ENCODE results near the gene NT5DC1. TPM values are rescaled to one million over a fixed set of nuclear protein-coding genes. Genes with fewer than 3 reads are reported as not detected.
A peak's percentile ranks its signal among the peaks of the same experiment; 100 is the strongest.
"Not testable (repeated sequence)": the region's sequence is repeated elsewhere in the genome, so short reads cannot be mapped to it uniquely, and the experiment has no call there.

Gene NT5DC1
- total RNA-seq, 1 donor from 2014 or later, result 3.4 TPM

GRCh38 chr6:116094041-116094440 is 6.6 kb upstream of the NT5DC1 start:
- DNase-seq (ENCODE audit: low read depth) (no peak), FAIRE-seq (no peak)
- TF ChIP-seq, protein P1, sequence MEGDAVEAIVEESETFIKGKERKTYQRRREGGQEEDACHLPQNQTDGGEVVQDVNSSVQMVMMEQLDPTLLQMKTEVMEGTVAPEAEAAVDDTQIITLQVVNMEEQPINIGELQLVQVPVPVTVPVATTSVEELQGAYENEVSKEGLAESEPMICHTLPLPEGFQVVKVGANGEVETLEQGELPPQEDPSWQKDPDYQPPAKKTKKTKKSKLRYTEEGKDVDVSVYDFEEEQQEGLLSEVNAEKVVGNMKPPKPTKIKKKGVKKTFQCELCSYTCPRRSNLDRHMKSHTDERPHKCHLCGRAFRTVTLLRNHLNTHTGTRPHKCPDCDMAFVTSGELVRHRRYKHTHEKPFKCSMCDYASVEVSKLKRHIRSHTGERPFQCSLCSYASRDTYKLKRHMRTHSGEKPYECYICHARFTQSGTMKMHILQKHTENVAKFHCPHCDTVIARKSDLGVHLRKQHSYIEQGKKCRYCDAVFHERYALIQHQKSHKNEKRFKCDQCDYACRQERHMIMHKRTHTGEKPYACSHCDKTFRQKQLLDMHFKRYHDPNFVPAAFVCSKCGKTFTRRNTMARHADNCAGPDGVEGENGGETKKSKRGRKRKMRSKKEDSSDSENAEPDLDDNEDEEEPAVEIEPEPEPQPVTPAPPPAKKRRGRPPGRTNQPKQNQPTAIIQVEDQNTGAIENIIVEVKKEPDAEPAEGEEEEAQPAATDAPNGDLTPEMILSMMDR (IDR thresholded peaks at IDR 0.05; ENCODE audit: insufficient read depth, low read length, severe bottlenecking), result no peak
- no peak overlapping the region for H3K4me3 ChIP-seq (ENCODE audit: low read depth, low read length)
- H3K36me3 ChIP-seq (ENCODE audit: control insufficient read depth, insufficient read depth, low read length), result no peaks in the 10 kb centered on the region
- H3K27me3 ChIP-seq (ENCODE audit: control insufficient read depth, insufficient read depth, low read length), result no peaks in the 10 kb centered on the region

DNA sequence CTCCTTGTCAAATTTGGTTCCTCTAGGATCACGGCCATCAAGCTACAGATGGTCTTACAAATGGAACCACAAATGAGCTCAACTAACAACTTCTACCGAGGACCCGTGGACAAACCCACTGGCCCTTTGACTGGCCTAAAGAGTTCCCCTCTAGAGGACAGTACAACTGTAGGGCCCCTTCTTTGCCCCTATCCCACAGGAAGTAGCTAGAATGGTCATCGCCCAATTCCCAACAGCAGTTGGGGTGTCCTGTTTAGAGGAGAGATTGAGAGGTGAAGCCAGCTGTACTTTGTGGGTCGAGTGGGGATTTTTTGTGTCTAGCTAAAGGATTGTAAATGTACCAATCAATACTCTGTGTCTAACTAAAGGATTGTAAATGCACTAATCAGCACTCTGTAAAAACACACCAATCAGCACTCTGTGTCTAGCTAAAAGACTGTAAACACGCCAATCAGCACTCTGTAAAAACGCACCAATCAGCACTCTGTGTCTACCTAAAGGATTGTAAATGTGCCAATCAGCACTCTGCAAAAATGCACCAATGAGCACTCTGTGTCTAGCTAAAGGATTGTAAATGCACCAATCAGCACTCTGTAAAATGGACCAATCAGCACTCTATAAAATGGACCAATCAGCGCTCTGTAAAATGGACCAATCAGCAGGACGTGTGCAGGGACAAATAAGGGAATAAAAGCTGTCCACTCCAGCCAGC is 4.4 kb upstream of the NT5DC1 start:
- H3K36me3 ChIP-seq (ENCODE audit: control insufficient read depth, insufficient read depth, low read length); H3K27me3 ChIP-seq (ENCODE audit: control insufficient read depth, insufficient read depth, low read length); DNase-seq (ENCODE audit: low read depth); H3K4me3 ChIP-seq (ENCODE audit: low read depth, low read length); FAIRE-seq: not testable (repeated sequence)

DNA sequence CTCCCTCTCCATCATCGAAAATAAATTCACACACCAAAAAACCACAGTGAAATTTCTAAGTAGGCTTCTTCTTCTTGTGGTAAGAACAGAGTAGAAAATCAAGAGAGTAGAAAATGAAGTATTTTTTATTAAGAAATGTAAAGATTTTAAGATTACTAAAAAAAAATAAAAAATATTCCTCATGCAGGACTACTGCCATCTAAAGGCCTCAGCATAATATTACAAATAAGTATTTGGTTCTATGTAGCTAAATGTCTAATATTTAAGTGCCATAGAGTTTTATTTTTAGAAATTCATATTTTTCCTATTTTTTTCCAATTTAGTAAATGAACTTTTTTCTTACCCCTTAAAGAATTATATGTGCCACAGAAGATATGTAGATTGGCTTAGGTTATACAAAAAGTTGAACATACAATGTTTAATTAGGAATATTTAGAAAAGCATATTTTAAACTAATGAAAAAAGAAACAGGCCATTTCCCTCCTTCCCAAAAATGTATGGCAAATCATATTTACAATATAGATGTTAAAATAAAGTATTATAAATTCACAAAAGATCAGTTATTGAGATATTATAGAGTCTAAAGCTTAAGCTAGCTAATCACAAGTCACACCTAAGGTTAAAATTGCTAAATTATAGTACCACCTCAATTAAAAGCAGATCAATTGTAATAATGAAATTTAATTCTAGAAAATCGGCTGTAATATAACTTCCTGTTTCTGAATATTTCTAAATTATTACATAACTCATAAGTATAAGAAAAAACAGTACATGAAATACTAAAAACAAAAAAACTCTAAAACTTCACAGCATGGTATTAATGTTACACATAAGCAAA is 3.5 kb upstream of the NT5DC1 start:
- Histone ChIP-seq H3K36me3 (ENCODE audit: control insufficient read depth, insufficient read depth, low read length) (no peaks in the 10 kb centered on the region), H3K4me3 (ENCODE audit: low read depth, low read length) (no peak overlapping the region), H3K27me3 (ENCODE audit: control insufficient read depth, insufficient read depth, low read length) (no peaks in the 10 kb centered on the region)
- FAIRE-seq (no peak), DNase-seq (ENCODE audit: low read depth) (peak; percentile 26)
- TF ChIP-seq, protein P1 (IDR thresholded peaks at IDR 0.05; ENCODE audit: insufficient read depth, low read length, severe bottlenecking), result peak; percentile 2

DNA sequence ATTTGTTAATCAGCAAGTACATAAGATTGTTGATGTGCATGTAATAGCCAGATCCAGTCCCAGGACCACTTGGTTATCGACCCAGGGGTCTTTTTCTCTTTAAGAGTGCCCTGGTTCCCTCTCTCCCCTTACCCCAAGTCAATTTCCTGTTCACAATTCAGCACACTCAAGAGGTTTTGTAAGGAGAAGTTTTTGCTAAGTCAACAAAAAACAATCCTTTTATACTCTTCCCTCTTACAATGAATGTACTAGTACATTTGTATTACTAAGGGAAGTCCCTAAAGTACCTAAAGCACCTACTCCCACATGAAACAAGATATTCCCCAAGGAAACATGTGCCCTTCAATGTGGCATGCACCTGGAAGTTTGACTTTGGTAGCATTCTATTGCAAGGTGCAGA is 1.6 kb upstream of the NT5DC1 start:
- FAIRE-seq (no peak), DNase-seq (ENCODE audit: low read depth) (no peak)
- TF ChIP-seq, protein P1 (IDR thresholded peaks at IDR 0.05; ENCODE audit: insufficient read depth, low read length, severe bottlenecking), result no peak
- no peak overlapping the region for H3K4me3 ChIP-seq (ENCODE audit: low read depth, low read length)
- H3K36me3 ChIP-seq (ENCODE audit: control insufficient read depth, insufficient read depth, low read length), result no peaks in the 10 kb centered on the region
- H3K27me3 ChIP-seq (ENCODE audit: control insufficient read depth, insufficient read depth, low read length), result no peaks in the 10 kb centered on the region

DNA sequence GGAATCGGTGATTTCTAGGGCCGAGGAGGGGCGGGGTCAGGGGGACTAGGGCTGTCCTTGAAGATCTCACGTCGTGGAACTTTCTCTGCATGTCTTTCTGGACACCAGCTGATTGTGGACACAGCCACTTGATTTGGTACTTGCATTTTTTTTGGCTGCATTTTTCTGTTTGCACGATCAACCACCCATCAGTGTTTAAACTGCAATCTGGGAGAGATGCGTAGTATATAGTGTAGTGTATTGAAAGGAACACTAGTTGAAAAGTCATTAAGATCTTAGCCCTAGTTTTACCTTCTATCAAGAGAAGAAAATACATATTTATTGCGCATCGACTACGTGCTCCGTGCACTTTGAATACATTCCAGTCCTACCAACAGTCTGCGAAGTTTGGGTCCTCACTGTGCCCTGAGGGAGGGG is 657 bp downstream of the NT5DC1 start:
- Histone ChIP-seq H3K36me3 (ENCODE audit: control insufficient read depth, insufficient read depth, low read length) (no peaks in the 10 kb centered on the region), H3K4me3 (ENCODE audit: low read depth, low read length) (peak overlapping the region; percentile 88), H3K27me3 (ENCODE audit: control insufficient read depth, insufficient read depth, low read length) (no peaks in the 10 kb centered on the region)
- TF ChIP-seq, protein P1 (IDR thresholded peaks at IDR 0.05; ENCODE audit: insufficient read depth, low read length, severe bottlenecking), result no peak
- DNase-seq (ENCODE audit: low read depth) (no peak), FAIRE-seq (no peak)

DNA sequence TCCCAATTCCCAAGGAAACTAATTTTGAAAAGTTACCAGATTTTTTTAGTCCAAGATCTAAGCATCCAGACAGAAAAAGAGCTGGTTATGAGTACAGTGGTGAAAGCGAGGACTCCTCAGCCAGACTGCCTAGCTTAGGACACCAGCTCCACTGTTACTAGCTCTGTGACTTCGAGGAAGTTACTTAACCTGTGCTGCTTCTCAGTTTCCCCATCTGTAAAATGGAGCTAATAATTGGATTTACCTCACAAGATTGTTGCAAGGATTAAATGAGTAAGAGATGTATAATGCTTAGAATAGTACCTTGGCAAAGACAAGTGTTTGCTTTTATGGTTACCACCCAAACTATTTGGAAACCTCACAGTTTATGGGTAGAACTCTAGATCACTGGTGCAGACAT is 1.1 kb downstream of the NT5DC1 start:
- Histone ChIP-seq H3K36me3 (ENCODE audit: control insufficient read depth, insufficient read depth, low read length) (no peaks in the 10 kb centered on the region), H3K4me3 (ENCODE audit: low read depth, low read length) (peak overlapping the region; percentile 88), H3K27me3 (ENCODE audit: control insufficient read depth, insufficient read depth, low read length) (no peaks in the 10 kb centered on the region)
- TF ChIP-seq, protein P1 (IDR thresholded peaks at IDR 0.05; ENCODE audit: insufficient read depth, low read length, severe bottlenecking), result no peak
- DNase-seq (ENCODE audit: low read depth), result no peak
- FAIRE-seq, result no peak
